Smooth muscle cell of the umbilical artery (primary cell): ENCODE results near the gene RNASE11. TPM values are rescaled to one million over a fixed set of nuclear protein-coding genes. Genes with fewer than 3 reads are reported as not detected.

Experiments
- total RNA-seq: library from RNA; depleted of rRNA; stranded (reverse); fragments of >200 nt; gene quantifications from 2 replicates; pipeline ENCODE4 v1.2.3, GENCODE V29; 2014

RNASE11 gene
- not detected in 2 replicates for total RNA-seq

DNA sequence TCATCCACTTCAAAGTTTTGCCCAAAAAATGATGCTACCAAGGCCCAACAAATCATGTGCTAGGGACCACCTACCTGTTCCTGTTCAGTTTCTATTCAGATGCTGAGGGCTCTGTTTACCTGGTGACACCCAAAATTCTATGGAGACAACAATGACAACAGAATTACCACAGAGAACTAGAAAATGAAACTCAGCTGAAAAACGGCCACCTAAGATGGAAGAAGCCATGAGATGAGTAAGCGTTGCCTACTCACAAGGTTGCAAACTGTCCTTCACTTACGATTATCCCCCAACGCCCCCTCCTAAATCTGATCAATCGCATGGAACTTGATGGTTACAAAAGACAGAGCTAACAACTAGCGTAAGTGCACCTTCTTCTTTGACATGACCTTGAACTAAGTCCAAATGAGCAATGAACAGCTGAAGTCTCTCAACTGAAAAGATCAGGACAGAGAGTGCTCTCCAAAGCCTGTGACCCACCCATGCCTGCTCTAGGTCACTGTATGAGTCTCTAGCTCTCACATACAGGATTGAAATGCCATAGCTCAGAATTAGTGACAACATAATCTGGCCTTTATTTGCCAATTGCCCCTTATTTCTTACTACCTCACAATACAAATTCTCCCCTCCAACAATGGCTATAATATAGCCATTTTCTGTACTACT, at the start of gene RNASE11:
TSS of gene RNASE11 (minus strand) at position 513 of the 666 bp plus-strand sequence.

DNA sequence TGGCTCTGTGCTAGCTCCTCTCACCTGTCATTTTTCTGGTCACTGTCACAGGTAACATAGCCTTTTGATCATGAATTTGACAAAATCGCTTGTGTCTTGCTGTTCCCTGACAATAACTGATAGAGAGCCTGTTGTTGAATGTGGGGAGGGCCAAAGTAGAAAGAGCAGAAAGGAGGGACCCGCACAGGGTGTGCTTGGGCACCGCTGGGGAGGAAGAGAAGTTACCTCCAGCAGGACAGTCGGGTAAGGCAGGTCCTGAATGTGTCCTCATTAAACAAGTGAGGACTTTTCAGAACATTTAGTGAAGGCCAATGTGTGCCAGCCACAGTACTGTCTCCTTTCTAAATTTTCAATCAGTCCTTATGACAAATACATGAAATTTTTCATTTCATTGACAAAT, 3.4 kb upstream of the RNASE11 start, which contains the start of gene RNASE12:
TSS of gene RNASE12 (minus strand) at position 142 of the 400 bp plus-strand sequence. CDS start 653 bp downstream, outside the sequence.

DNA sequence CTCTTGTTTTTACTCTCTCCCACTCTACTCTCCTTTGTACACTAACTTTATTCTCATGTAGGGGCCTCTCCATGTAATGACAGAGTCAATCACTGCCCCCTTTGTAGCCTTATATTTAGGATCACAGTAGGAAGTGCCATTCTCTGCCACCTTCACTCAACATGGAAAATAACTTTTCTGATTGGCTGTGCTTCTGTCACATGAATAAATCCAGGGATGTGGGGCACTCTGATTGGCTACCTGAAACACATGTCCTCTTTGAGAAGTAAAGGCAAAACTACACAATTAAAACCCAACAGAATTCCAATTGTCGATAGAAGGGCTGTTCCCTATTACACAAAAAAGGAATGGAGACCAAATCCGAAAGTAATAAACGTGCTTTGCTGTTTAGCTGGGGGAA, 26.8 kb downstream of the RNASE11 start, which contains the start of gene RNASE9:
TSS of gene RNASE9 (minus strand) at position 87 of the 400 bp plus-strand sequence.

Other genes starting within 250 kb of the RNASE11 start
- 7.4 and 11.0 TPM in 2 replicates for gene PARP2, start 244.4 kb downstream of the RNASE11 start, total RNA-seq
- gene TEP1, start 174.5 kb downstream of the RNASE11 start, total RNA-seq: 17.8 and 32.6 TPM in 2 replicates
- gene KLHL33, start 151.8 kb downstream of the RNASE11 start, total RNA-seq: under 0.01 and 0.05 TPM in 2 replicates
- 20.3 and 31.2 TPM in 2 replicates for gene OSGEP, start 133.2 kb downstream of the RNASE11 start, total RNA-seq
- gene APEX1, start 132.8 kb downstream of the RNASE11 start, total RNA-seq: 28.8 and 50.2 TPM in 2 replicates
- gene PIP4P1, start 126.6 kb downstream of the RNASE11 start, total RNA-seq: 17.3 and 20.2 TPM in 2 replicates
- gene PNP, start 118.6 kb downstream of the RNASE11 start, total RNA-seq: 19.3 and 53.7 TPM in 2 replicates
- gene RNASE10, start 82.5 kb downstream of the RNASE11 start, total RNA-seq: not detected in 2 replicates
- gene RNASE9, start 27.0 kb downstream of the RNASE11 start, total RNA-seq: not detected in 2 replicates
- not detected in 2 replicates for gene RNASE12, start 3.4 kb upstream of the RNASE11 start, total RNA-seq
- gene OR6S1, start 53.7 kb upstream of the RNASE11 start, total RNA-seq: not detected in 2 replicates
- gene RNASE4, start 96.6 kb upstream of the RNASE11 start, total RNA-seq: 19.6 and 23.4 TPM in 2 replicates
- gene ANG, start 100.8 kb upstream of the RNASE11 start, total RNA-seq: 3.9 and 8.3 TPM in 2 replicates
- not detected in 2 replicates for gene EDDM3A, start 157.9 kb upstream of the RNASE11 start, total RNA-seq
- not detected in 2 replicates for gene EDDM3B, start 180.4 kb upstream of the RNASE11 start, total RNA-seq
- gene RNASE6, start 193.3 kb upstream of the RNASE11 start, total RNA-seq: not detected in 2 replicates
- gene RNASE1, start 214.8 kb upstream of the RNASE11 start, total RNA-seq: 0.30 TPM in 1 of 2 replicates, not detected in the other